ENCODE data around the gene SMAD3. TPM values are rescaled to one million over a fixed set of nuclear protein-coding genes. Genes with fewer than 3 reads are reported as not detected.

The SMAD3 gene
- polyA plus RNA-seq, 2 donors: 24.8 to 51.5 TPM

DNA sequence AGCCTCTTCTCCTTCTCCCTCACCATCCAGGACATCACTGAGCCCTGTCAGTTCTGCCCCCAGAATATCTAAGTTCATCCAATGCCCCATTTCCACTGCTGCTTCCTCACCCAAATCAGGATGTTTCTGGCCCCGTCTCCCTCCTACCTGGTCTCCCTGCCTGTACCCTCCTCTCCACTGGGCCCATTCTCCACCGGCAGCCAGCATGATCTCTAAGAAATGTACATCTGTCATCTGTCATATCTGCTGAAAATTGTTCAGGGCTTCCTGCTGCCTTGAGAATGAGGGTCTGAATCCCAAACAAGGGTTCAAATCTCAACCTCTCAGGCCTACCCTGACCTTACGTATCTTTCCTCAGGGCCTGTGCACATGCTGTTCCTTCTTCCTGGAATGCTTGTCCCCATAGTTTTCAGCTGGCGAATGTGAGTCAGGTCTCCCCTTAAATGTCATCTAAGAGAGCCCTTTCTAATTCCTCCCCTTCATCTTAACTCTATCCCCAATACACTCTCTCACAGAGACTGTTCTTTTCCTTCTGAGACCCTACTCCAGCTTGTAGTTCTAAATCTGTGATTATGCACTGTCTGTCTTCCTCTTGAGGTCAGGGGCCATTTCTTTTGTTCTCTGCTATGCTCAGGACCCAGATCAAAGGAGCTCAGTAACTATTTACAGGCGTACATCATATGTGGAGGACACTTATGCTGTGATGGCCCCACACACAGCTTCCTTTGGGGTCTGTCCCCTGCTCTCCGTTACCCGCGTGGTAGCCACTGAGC, 40.8 kb downstream of the SMAD3 start:
- Histone ChIP-seq H3K9me3 (ENCODE audit: control insufficient read depth in 2 of 2, insufficient read depth in 1 of 2, low read depth in 1 of 2, low read length in 1 of 2) (no peaks in the 10 kb centered on the region), H3K27ac (ENCODE audit: low read depth in 2 of 2, low read length in 1 of 2) (peak overlapping the region; percentile 94 to 99), H3K27me3 (ENCODE audit: control insufficient read depth in 1 of 2, insufficient read depth in 2 of 2, low read length in 2 of 2) (no peaks in the 10 kb centered on the region), H3K4me1 (ENCODE audit: control insufficient read depth in 2 of 2, insufficient read depth in 2 of 2, low read length in 1 of 2) (peaks cover 17 to 55% of the 10 kb centered on the region in 2 donors), H3K4me3 (ENCODE audit: low read depth in 1 of 2, low read length in 2 of 2) (no peak overlapping the region), H3K36me3 (ENCODE audit: control insufficient read depth in 2 of 2, insufficient read depth in 2 of 2, low read length in 1 of 2) (peaks cover 0 to 2% of the 10 kb centered on the region in 2 donors)
- WGBS, 2 donors: 51 to 64% methylated on average over 8 of the region's 8 CpGs

DNA sequence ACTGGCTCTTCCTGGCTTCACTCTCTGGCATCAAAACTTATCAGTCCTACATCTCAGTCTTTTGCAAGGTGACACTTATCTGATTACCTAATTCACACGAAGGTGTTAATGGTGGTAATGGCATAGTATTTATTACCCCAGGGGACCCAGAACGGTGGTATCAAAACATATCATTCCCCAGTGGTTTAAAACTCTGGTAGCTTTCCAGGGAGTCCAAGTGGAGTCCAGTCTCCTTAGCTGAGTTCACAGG, 41.3 kb downstream of the SMAD3 start:
- Histone ChIP-seq H3K4me3 (ENCODE audit: low read depth in 1 of 2, low read length in 2 of 2) (no peak overlapping the region), H3K27me3 (ENCODE audit: control insufficient read depth in 1 of 2, insufficient read depth in 2 of 2, low read length in 2 of 2) (no peaks in the 10 kb centered on the region), H3K9me3 (ENCODE audit: control insufficient read depth in 2 of 2, insufficient read depth in 1 of 2, low read depth in 1 of 2, low read length in 1 of 2) (no peaks in the 10 kb centered on the region), H3K27ac (ENCODE audit: low read depth in 2 of 2, low read length in 1 of 2) (peak overlapping the region; percentile 94 to 99), H3K4me1 (ENCODE audit: control insufficient read depth in 2 of 2, insufficient read depth in 2 of 2, low read length in 1 of 2) (peaks cover 17 to 55% of the 10 kb centered on the region in 2 donors), H3K36me3 (ENCODE audit: control insufficient read depth in 2 of 2, insufficient read depth in 2 of 2, low read length in 1 of 2) (peaks cover 0 to 2% of the 10 kb centered on the region in 2 donors)
- WGBS, 2 donors: 12 to 21% methylated on average over 2 of the region's 2 CpGs

DNA sequence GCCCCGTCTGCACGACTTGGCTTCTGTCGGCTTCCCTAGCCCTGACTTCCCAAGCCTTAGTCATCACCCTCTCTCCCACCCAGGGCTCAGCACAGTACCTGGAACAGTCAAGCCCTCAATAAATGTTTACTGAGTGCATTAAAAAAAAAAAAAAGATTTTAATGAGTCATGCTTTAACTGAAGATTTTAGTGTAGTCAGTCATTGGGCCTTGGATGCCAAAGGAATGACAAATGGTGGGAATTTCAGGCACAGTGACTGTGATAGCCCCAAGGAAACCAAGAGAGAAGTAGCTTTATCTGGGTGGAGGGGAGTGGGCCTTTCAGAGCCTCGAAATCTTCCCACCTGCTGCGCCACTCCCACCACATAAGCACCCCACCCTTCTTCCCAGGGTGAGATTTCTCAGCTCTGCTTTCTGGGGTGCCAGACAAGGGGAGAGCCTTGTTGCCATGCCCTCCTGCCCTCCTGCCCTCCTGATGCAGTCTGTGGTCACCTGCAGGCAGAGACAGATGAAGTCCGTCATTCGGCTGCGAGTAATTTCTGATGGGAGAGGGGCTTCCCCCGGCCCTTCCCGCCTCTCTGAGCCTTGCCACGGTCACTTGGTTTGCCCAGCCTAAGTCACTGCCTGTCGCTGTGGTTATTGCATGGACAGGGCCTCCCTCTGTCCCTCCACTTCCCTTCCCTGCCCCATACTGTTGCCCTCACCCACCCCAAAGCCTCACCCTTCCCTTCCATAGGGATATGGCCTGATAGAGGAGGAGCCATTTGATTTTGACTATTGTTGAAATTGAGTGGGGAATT, 41.8 kb downstream of the SMAD3 start:
- 45 to 46% methylated on average over 12 of the region's 12 CpGs for WGBS, 2 donors
- Histone ChIP-seq H3K4me3 (ENCODE audit: low read depth in 1 of 2, low read length in 2 of 2) (no peak overlapping the region), H3K4me1 (ENCODE audit: control insufficient read depth in 2 of 2, insufficient read depth in 2 of 2, low read length in 1 of 2) (peaks cover 17 to 55% of the 10 kb centered on the region in 2 donors), H3K27ac (ENCODE audit: low read depth in 2 of 2, low read length in 1 of 2) (peak overlapping the region; percentile 98 to 99), H3K36me3 (ENCODE audit: control insufficient read depth in 2 of 2, insufficient read depth in 2 of 2, low read length in 1 of 2) (peaks cover 0 to 2% of the 10 kb centered on the region in 2 donors), H3K9me3 (ENCODE audit: control insufficient read depth in 2 of 2, insufficient read depth in 1 of 2, low read depth in 1 of 2, low read length in 1 of 2) (no peaks in the 10 kb centered on the region), H3K27me3 (ENCODE audit: control insufficient read depth in 1 of 2, insufficient read depth in 2 of 2, low read length in 2 of 2) (no peaks in the 10 kb centered on the region)

DNA sequence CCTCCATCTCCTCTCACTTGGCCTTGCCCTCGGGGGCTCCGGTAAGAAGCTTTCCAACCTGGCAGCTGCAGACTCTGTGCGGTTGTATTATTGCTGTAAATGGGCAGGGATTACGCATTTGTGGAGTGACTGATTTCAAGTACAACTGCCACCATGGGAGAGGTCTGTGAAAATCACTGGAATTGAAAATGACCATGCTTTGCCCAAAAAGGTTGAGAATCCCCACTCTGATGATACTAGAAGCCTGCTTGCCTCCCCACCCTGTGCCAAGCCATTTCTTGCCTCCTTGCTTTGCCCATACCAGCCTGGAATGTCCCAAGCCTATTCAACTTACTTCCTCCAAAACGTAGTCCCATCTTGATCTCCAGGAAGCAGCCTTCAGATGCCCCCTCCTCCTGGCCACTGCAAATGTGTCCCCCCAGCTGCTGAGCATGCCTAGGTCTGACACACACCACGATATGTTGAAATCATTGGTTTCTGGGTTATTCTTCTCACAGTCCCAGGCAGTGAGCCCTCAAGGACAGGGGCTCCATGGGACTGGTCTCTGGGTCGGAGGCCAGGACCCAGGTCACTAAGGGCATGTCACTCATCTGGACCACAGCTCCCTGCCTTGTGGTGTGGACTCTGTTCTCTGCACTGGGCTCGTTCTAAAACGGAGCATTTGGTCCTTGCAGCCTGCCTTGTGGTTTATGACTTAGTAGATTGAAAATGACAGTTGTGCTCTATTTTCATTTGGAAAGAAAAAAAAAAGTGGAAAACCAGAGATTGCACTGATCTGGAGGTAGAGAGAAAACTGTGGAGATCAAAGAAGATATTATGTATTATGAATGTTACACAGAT, 42.9 kb downstream of the SMAD3 start:
- H3K36me3 ChIP-seq (ENCODE audit: control insufficient read depth in 2 of 2, insufficient read depth in 2 of 2, low read length in 1 of 2): peaks cover 0 to 2% of the 10 kb centered on the region in 2 donors
- 45 to 57% methylated on average over 9 of the region's 9 CpGs for WGBS, 2 donors
- no peak overlapping the region for H3K4me3 ChIP-seq (ENCODE audit: low read depth in 1 of 2, low read length in 2 of 2)
- no peaks in the 10 kb centered on the region for H3K27me3 ChIP-seq (ENCODE audit: control insufficient read depth in 1 of 2, insufficient read depth in 2 of 2, low read length in 2 of 2)
- peak overlapping the region; percentile 84 to 98 for H3K27ac ChIP-seq (ENCODE audit: low read depth in 2 of 2, low read length in 1 of 2)
- no peaks in the 10 kb centered on the region for H3K9me3 ChIP-seq (ENCODE audit: control insufficient read depth in 2 of 2, insufficient read depth in 1 of 2, low read depth in 1 of 2, low read length in 1 of 2)
- peaks cover 17 to 46% of the 10 kb centered on the region in 2 donors for H3K4me1 ChIP-seq (ENCODE audit: control insufficient read depth in 2 of 2, insufficient read depth in 2 of 2, low read length in 1 of 2)

DNA sequence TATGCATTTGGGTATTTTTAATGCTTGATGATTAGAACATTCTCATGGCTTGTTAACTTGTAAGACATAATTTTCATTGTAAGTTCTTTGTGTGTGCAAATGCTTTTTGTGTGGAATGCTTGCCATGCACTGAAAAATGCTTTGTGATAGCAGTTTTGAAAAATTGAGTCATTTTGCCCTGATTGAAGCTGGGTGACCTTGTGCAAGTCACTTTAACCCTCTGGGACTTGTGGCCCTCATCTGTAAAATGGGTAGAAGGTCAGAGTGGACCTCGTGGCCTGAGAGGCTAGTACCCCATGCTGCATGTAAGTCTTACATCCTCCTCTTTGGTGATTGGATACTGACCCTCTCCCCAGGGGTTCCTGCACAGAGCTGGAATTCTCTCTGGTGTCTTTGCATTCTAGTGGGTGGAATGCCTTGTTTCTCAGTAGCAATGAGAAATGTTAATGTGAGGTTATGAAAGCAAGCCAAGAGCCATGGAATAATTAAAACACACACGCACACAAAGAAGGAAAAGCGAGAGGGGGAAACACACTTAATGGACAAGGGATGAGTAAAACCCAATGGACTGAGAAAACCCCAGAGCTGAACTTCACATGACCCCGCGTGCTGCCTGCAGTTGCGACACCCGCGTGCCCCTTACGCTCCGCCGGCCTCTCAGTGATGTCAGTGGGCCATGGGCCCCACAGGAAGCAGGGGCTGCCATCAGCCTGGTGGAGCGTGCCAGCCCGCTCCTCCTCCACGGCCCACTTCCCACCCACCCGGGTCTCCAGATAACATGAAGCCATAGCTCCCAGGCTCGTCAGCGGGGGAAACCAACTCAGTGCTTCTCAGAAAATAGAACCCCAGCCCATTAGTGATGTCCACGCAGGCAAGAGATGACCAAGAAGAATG, 44.0 kb downstream of the SMAD3 start:
- whole genome bisulfite sequencing, 2 donors: 66 to 67% methylated on average over 18 of the region's 18 CpGs
- H3K27me3 ChIP-seq (ENCODE audit: control insufficient read depth in 1 of 2, insufficient read depth in 2 of 2, low read length in 2 of 2): no peaks in the 10 kb centered on the region
- peaks cover 0 to 2% of the 10 kb centered on the region in 2 donors for H3K36me3 ChIP-seq (ENCODE audit: control insufficient read depth in 2 of 2, insufficient read depth in 2 of 2, low read length in 1 of 2)
- no peak overlapping the region for H3K4me3 ChIP-seq (ENCODE audit: low read depth in 1 of 2, low read length in 2 of 2)
- no peaks in the 10 kb centered on the region for H3K9me3 ChIP-seq (ENCODE audit: control insufficient read depth in 2 of 2, insufficient read depth in 1 of 2, low read depth in 1 of 2, low read length in 1 of 2)
- peak overlapping the region; percentile 36 to 48 for H3K27ac ChIP-seq (ENCODE audit: low read depth in 2 of 2, low read length in 1 of 2)
- peaks cover 14 to 41% of the 10 kb centered on the region in 2 donors for H3K4me1 ChIP-seq (ENCODE audit: control insufficient read depth in 2 of 2, insufficient read depth in 2 of 2, low read length in 1 of 2)

DNA sequence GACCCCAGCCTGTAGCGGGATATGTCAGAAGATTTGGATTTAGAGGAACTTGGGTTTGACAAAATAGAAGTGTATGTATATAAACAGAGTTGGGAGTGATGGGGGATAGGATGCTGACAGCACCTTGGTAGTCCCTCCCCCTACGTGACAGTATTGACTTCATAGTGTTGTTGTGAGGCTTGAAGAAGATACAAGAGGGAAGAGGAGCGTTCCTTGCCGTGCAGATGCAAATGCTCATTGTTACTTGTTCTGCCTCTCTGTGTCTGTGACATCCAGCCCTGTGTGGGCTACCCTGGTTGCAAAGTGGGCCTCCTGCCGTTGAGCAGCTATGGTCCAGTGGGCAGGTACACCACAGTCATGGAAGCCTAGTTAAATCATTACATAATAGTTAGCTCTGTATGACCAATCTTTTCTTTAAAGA, 45.0 kb downstream of the SMAD3 start:
- H3K4me1 ChIP-seq (ENCODE audit: control insufficient read depth in 2 of 2, insufficient read depth in 2 of 2, low read length in 1 of 2): peaks cover 14 to 34% of the 10 kb centered on the region in 2 donors
- WGBS, 2 donors: 88 to 90% methylated on average over 5 of the region's 5 CpGs
- peaks cover 0 to 2% of the 10 kb centered on the region in 2 donors for H3K36me3 ChIP-seq (ENCODE audit: control insufficient read depth in 2 of 2, insufficient read depth in 2 of 2, low read length in 1 of 2)
- H3K27me3 ChIP-seq (ENCODE audit: control insufficient read depth in 1 of 2, insufficient read depth in 2 of 2, low read length in 2 of 2): no peaks in the 10 kb centered on the region
- H3K4me3 ChIP-seq (ENCODE audit: low read depth in 1 of 2, low read length in 2 of 2): no peak overlapping the region
- H3K27ac ChIP-seq (ENCODE audit: low read depth in 2 of 2, low read length in 1 of 2): peak overlapping the region; percentile 36 to 64
- no peaks in the 10 kb centered on the region for H3K9me3 ChIP-seq (ENCODE audit: control insufficient read depth in 2 of 2, insufficient read depth in 1 of 2, low read depth in 1 of 2, low read length in 1 of 2)

DNA sequence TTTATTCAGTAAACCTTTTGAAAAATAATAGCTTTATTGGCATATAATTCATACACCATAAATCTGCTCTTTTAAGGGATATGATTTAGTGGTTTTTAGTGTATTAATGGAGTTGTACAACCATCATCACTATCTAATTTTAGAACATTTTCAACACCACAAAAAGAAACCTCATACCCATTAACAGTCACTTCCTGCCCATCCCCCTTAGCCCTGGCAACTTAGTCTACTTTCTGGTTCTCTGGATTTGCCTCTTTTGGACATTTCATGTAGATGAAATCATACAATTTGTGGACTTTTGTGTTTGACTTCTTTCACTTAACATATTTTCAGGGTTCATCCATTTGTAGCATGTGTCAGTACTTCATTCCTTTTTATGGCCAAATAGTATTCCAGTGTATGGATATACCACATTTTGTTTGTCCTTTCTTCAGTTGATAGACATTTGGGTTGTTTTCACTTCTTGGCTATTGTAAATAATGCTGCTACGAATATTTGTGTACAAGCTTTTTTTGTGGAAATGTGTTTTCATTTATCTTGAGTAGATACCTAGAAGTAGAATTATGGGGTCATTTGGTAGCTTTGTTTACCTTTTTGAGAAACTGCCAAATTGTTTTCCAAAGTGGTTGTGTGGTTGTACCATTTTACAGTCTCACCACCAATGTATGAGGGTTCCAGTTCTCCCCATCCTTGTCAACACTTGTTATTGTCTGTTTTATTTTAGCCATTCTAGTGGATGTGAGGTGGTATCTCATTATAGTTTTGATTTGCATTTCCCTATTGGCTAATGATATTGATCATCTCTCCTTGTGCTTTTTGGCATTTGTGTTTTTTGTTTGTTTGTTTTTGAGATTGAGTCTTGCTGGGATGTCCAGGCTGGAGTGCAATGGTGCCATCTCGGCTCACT, 45.8 kb downstream of the SMAD3 start:
- Histone ChIP-seq H3K4me1 (ENCODE audit: control insufficient read depth in 2 of 2, insufficient read depth in 2 of 2, low read length in 1 of 2) (peaks cover 16 to 28% of the 10 kb centered on the region in 2 donors), H3K27me3 (ENCODE audit: control insufficient read depth in 1 of 2, insufficient read depth in 2 of 2, low read length in 2 of 2) (no peaks in the 10 kb centered on the region), H3K9me3 (ENCODE audit: control insufficient read depth in 2 of 2, insufficient read depth in 1 of 2, low read depth in 1 of 2, low read length in 1 of 2) (no peaks in the 10 kb centered on the region), H3K36me3 (ENCODE audit: control insufficient read depth in 2 of 2, insufficient read depth in 2 of 2, low read length in 1 of 2) (peaks cover 0 to 2% of the 10 kb centered on the region in 2 donors), H3K4me3 (ENCODE audit: low read depth in 1 of 2, low read length in 2 of 2) (no peak overlapping the region), H3K27ac (ENCODE audit: low read depth in 2 of 2, low read length in 1 of 2) (no peak overlapping the region)
- WGBS, 2 donors: 93 to 96% methylated on average over 2 of the region's 2 CpGs

DNA sequence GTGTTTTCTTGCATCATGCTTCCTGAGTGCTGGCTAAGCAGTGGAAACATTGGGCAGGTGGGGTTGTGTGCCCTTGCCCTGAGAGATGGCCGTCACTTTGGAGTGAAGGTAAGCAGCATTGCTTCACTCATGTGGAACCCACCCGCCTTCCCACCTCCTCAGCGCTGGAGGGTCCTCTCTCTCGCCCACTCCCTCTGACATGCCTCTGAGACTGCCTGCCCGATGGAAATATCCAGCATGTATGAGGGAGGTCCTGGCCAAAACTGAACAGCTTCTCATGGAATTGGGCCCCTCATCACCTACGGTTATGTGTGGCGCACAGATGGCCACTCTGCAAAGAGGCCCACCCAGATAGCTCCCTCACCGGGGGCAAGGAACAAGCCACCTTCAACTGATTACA, 48.6 kb downstream of the SMAD3 start:
- H3K4me1 ChIP-seq (ENCODE audit: control insufficient read depth in 2 of 2, insufficient read depth in 2 of 2, low read length in 1 of 2): peaks cover 3 to 33% of the 10 kb centered on the region in 2 donors
- no peaks in the 10 kb centered on the region for H3K27me3 ChIP-seq (ENCODE audit: control insufficient read depth in 1 of 2, insufficient read depth in 2 of 2, low read length in 2 of 2)
- H3K9me3 ChIP-seq (ENCODE audit: control insufficient read depth in 2 of 2, insufficient read depth in 1 of 2, low read depth in 1 of 2, low read length in 1 of 2): no peaks in the 10 kb centered on the region
- H3K27ac ChIP-seq (ENCODE audit: low read depth in 2 of 2, low read length in 1 of 2): no peak overlapping the region
- peaks cover 0 to 2% of the 10 kb centered on the region in 2 donors for H3K36me3 ChIP-seq (ENCODE audit: control insufficient read depth in 2 of 2, insufficient read depth in 2 of 2, low read length in 1 of 2)
- H3K4me3 ChIP-seq (ENCODE audit: low read depth in 1 of 2, low read length in 2 of 2): no peak overlapping the region
- 93 to 96% methylated on average over 8 of the region's 8 CpGs for WGBS, 2 donors
